Measurements from ENCODE around the gene TMEM170B.

The TMEM170B gene

GRCh38 chr6:11584244-11584643, 46.7 kb downstream of the TMEM170B start:
- DNase-seq (ENCODE audit: low read depth in 1 of 2, low spot score in 1 of 2) = no peak

- DNase-seq (ENCODE audit: low read depth in 1 of 2, low spot score in 1 of 2) = no peak
These were observed 48.0 kb downstream of the TMEM170B start for GRCh38 chr6:11585426-11586016.

- no peak for DNase-seq (ENCODE audit: low read depth in 1 of 2, low spot score in 1 of 2)
These were observed 48.6 kb downstream of the TMEM170B start for GRCh38 chr6:11586117-11586516.

GRCh38 chr6:11586536-11586935, 49.0 kb downstream of the TMEM170B start:
- no peak for DNase-seq (ENCODE audit: low read depth in 1 of 2, low spot score in 1 of 2)

- no peak for DNase-seq (ENCODE audit: low read depth in 1 of 2, low spot score in 1 of 2)
These were observed 51.7 kb downstream of the TMEM170B start for GRCh38 chr6:11589261-11589660.

- no peak for DNase-seq (ENCODE audit: low read depth in 1 of 2, low spot score in 1 of 2)
These were observed 54.9 kb downstream of the TMEM170B start for GRCh38 chr6:11592294-11592906.

- DNase-seq (ENCODE audit: low read depth in 1 of 2, low spot score in 1 of 2) = no peak
These were observed 55.5 kb downstream of the TMEM170B start for GRCh38 chr6:11593096-11593495.

GRCh38 chr6:11595903-11596302, 58.4 kb downstream of the TMEM170B start:
- DNase-seq (ENCODE audit: low read depth in 1 of 2, low spot score in 1 of 2) = no peak

- no peak for DNase-seq (ENCODE audit: low read depth in 1 of 2, low spot score in 1 of 2)
These were observed 59.2 kb downstream of the TMEM170B start for GRCh38 chr6:11596640-11597237.

GRCh38 chr6:11598687-11599086, 61.1 kb downstream of the TMEM170B start:
- no peak for DNase-seq (ENCODE audit: low read depth in 1 of 2, low spot score in 1 of 2)

- no peak for DNase-seq (ENCODE audit: low read depth in 1 of 2, low spot score in 1 of 2)
These were observed 62.7 kb downstream of the TMEM170B start for GRCh38 chr6:11600251-11600650.

GRCh38 chr6:11601776-11602605, 64.4 kb downstream of the TMEM170B start:
- DNase-seq (ENCODE audit: low read depth in 1 of 2, low spot score in 1 of 2) = no peak

- no peak for DNase-seq (ENCODE audit: low read depth in 1 of 2, low spot score in 1 of 2)
These were observed 66.7 kb downstream of the TMEM170B start for GRCh38 chr6:11604215-11604614.

GRCh38 chr6:11604836-11605506, 67.4 kb downstream of the TMEM170B start:
- no peak for DNase-seq (ENCODE audit: low read depth in 1 of 2, low spot score in 1 of 2)

- no peak for DNase-seq (ENCODE audit: low read depth in 1 of 2, low spot score in 1 of 2)
These were observed 68.0 kb downstream of the TMEM170B start for GRCh38 chr6:11605507-11605905.

GRCh38 chr6:11606332-11606731, 68.8 kb downstream of the TMEM170B start:
- no peak for DNase-seq (ENCODE audit: low read depth in 1 of 2, low spot score in 1 of 2)

- DNase-seq (ENCODE audit: low read depth in 1 of 2, low spot score in 1 of 2) = no peak
These were observed 69.8 kb downstream of the TMEM170B start for GRCh38 chr6:11607383-11607782.

- DNase-seq (ENCODE audit: low read depth in 1 of 2, low spot score in 1 of 2) = no peak
These were observed 71.2 kb downstream of the TMEM170B start for GRCh38 chr6:11608600-11609323.

- no peak for DNase-seq (ENCODE audit: low read depth in 1 of 2, low spot score in 1 of 2)
These were observed 71.9 kb downstream of the TMEM170B start for GRCh38 chr6:11609324-11610071.

- no peak for DNase-seq (ENCODE audit: low read depth in 1 of 2, low spot score in 1 of 2)
These were observed 75.8 kb downstream of the TMEM170B start for GRCh38 chr6:11613336-11613735.

Data from activated CD4-positive, alpha-beta T cell treated with anti-CD3 and anti-CD28 coated beads, Interleukin-2, amount 50 U/mL, for 24 hours (primary cell).